Measurements from ENCODE around the gene MZT2A.
"Not testable (repeated sequence)": the region's sequence is repeated elsewhere in the genome, so short reads cannot be mapped to it uniquely, and the experiment has no call there.

DNA sequence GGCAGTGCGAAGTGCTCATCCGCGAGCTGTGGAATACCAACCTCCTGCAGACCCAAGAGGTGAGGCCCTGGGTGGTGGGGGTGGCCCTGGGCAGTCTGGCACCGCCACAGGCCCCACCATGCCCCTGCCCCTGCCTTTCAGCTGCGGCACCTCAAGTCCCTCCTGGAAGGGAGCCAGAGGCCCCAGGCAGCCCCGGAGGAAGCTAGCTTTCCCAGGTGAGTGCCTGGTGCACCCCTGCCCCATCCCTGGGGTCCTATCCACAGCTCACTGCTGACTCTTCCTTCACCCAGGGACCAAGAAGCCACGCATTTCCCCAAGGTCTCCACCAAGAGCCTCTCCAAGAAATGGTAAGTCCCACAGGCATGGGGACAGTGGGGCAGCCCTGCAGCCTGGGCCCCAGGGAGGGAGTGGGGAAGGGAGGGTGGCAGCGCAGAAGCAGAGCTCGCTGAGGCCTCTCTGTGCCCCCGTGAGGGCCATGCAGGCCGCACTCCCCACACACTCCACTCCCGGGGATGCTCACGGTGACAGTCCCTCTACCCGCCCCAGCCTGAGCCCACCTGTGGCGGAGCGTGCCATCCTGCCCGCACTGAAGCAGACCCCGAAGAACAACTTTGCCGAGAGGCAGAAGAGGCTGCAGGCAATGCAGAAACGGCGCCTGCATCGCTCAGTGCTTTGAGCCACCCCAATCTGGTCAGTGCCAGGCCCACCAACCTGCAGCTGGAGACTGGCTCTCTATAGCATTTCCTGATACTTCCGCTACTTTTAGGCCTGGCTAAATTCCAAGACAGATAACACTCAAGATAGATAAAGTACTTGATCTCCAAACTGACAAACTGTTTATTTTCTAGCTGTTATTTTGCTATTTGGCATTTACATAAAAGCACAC, 40.8 kb upstream of the MZT2A start:
- TF ChIP-seq, protein P1, sequence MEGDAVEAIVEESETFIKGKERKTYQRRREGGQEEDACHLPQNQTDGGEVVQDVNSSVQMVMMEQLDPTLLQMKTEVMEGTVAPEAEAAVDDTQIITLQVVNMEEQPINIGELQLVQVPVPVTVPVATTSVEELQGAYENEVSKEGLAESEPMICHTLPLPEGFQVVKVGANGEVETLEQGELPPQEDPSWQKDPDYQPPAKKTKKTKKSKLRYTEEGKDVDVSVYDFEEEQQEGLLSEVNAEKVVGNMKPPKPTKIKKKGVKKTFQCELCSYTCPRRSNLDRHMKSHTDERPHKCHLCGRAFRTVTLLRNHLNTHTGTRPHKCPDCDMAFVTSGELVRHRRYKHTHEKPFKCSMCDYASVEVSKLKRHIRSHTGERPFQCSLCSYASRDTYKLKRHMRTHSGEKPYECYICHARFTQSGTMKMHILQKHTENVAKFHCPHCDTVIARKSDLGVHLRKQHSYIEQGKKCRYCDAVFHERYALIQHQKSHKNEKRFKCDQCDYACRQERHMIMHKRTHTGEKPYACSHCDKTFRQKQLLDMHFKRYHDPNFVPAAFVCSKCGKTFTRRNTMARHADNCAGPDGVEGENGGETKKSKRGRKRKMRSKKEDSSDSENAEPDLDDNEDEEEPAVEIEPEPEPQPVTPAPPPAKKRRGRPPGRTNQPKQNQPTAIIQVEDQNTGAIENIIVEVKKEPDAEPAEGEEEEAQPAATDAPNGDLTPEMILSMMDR (IDR thresholded peaks at IDR 0.05; ENCODE audit: insufficient read depth, low read length, poor library complexity, severe bottlenecking) = not testable (repeated sequence)
- not testable (repeated sequence) for TF ChIP-seq EZH2phosphoT487 (conservative IDR thresholded peaks at IDR 0.05; ENCODE audit: low read length)

All from SU-DHL-6 (cell line).